Ishikawa (cell line): ENCODE measurements around the gene MYO16.

Experiments
- CEBPB ChIP-seq: IDR thresholded peaks from 2 replicates; pipeline ENCODE4 v1.6.1; 2012
- CREB1 ChIP-seq: IDR thresholded peaks from 2 replicates; pipeline ENCODE4 v1.6.1; 2012; ENCODE audit warnings: low read depth
- EP300 ChIP-seq: IDR thresholded peaks from 2 replicates; pipeline ENCODE4 v1.6.1; 2012; ENCODE audit warnings: borderline replicate concordance
- MAX ChIP-seq: IDR thresholded peaks from 2 replicates; pipeline ENCODE4 v1.6.1; 2012
- RAD21 ChIP-seq: IDR thresholded peaks from 2 replicates; pipeline ENCODE4 v1.6.1; 2012; ENCODE audit warnings: low read depth
- REST ChIP-seq: IDR thresholded peaks from 2 replicates; pipeline ENCODE4 v1.6.1; 2012; ENCODE audit warnings: low read depth, mild to moderate bottlenecking
- TAF1 ChIP-seq: IDR thresholded peaks from 2 replicates; pipeline ENCODE4 v1.6.1; 2012; ENCODE audit warnings: low read depth, mild to moderate bottlenecking
- TCF12 ChIP-seq: IDR thresholded peaks from 2 replicates; pipeline ENCODE4 v1.6.1; 2012; ENCODE audit warnings: low read depth
- TEAD4 ChIP-seq: IDR thresholded peaks from 2 replicates; pipeline ENCODE4 v1.6.1; 2012
- USF1 ChIP-seq: IDR thresholded peaks from 2 replicates; pipeline ENCODE4 v1.6.1; 2012
- ZBTB7A ChIP-seq: IDR thresholded peaks from 2 replicates; pipeline ENCODE4 v1.6.1; 2012; ENCODE audit warnings: low read depth

GRCh38 chr13:109204657-109205056 is 575.2 kb downstream of the MYO16 start:
- no peak for TF ChIP-seq ZBTB7A
- no peak for TF ChIP-seq CEBPB
- no peak for TF ChIP-seq EP300
- TF ChIP-seq REST = no peak
- TF ChIP-seq TCF12 = no peak
- no peak for TF ChIP-seq TEAD4
- TF ChIP-seq MAX = no peak
- no peak for TF ChIP-seq RAD21
- TF ChIP-seq CREB1 = no peak
- TF ChIP-seq TAF1 = no peak
- no peak for TF ChIP-seq USF1
